ENCODE data around the gene GADD45G. TPM values are rescaled to one million over a fixed set of nuclear protein-coding genes. Genes with fewer than 3 reads are reported as not detected.

GADD45G gene
- total and polyA plus RNA-seq, 2 of the 4 experiments (the other 2 are of a cell fraction): 0.15 TPM; not detected in 1

DNA sequence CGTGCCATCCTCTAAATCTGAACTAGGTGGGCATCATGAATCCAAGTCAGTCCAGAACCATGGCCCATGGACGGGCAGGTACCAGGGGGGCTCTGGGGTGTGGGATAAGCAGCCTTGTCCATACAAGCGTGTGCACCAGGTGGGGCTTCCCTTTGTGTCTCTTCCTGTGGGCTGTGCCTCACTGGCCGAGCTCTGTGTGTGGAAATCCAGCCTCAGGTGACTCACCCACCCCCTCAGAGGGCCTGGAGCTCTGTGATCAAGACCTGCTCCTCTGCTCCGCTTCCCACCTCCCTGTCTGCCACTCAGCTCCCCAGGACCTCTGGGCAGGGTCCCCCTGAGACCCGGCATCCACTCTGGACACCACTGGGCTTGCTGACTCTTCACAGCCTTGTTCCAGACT, 33.0 kb downstream of the GADD45G start:
- DNase-seq (no peak), ATAC-seq (ENCODE audit: low read depth) (no peak)
- Histone ChIP-seq H3K36me3 (ENCODE audit: control insufficient read depth, insufficient read depth, low read length) (no peaks in the 10 kb centered on the region), H2BK15ac (ENCODE audit: low read depth, low read length) (no peak overlapping the region), H2BK20ac (ENCODE audit: low read depth, low read length) (no peak overlapping the region), H2AFZ (replicated peaks; ENCODE audit: low read length, poor library complexity) (no peak overlapping the region), H3K4me1 (ENCODE audit: control insufficient read depth, insufficient read depth, low read length) (no peaks in the 10 kb centered on the region), H2AK9ac (replicated peaks; ENCODE audit: low read depth, low read length, poor library complexity) (no peak overlapping the region), H3K4me2 (ENCODE audit: low read depth, low read length) (no peak overlapping the region), H4K8ac (ENCODE audit: low read depth in 2 of 2, low read length in 2 of 2) (no peak overlapping the region), H3K23ac (ENCODE audit: low read depth, low read length) (no peak overlapping the region), H3K79me1 (ENCODE audit: low read depth in 1 of 2, low read length in 2 of 2) (no peaks in the 10 kb centered on the region), H3K56ac (ENCODE audit: extremely low read depth, insufficient read depth, low read length) (no peak overlapping the region), H2BK120ac (ENCODE audit: low read depth, low read length) (no peak overlapping the region), H3K4me3 (ENCODE audit: insufficient read depth, low read depth, low read length) (no peak overlapping the region), H3K18ac (ENCODE audit: low read depth, low read length) (no peak overlapping the region), H4K91ac (ENCODE audit: insufficient read depth, low read depth, low read length) (no peak overlapping the region), H3K4ac (ENCODE audit: low read depth, low read length) (no peak overlapping the region), H4K20me1 (ENCODE audit: insufficient read depth, low read length) (no peaks in the 10 kb centered on the region), H2AK5ac (ENCODE audit: low read depth, low read length) (no peak overlapping the region), H4K5ac (ENCODE audit: low read depth, low read length) (no peak overlapping the region), H2BK5ac (ENCODE audit: low read depth, low read length, poor library complexity, severe bottlenecking) (no peak overlapping the region), H3K9me3 (ENCODE audit: control insufficient read depth, insufficient read depth, low read length) (no peaks in the 10 kb centered on the region), H3K9ac (ENCODE audit: low read depth, low read length) (no peak overlapping the region), H3K27ac (ENCODE audit: insufficient read depth, low read length) (no peak overlapping the region), H3K27me3 (ENCODE audit: control insufficient read depth, insufficient read depth, low read length) (peaks cover under 1% of the 10 kb centered on the region; the same call in 1 of the 2 replicates), H3K14ac (replicated peaks; ENCODE audit: low read depth, low read length) (no peak overlapping the region), H3K9me1 (ENCODE audit: insufficient read depth, low read length) (no peaks in the 10 kb centered on the region)
- CTCF ChIA-PET: no interaction called here
- POLR2A ChIA-PET (ENCODE audit: unreplicated experiment): no interaction called here
- WGBS, 2 experiments (ENCODE audit: extremely low coverage in 2 of 2, insufficient read length in 1 of 2): 53% methylated on average over 3 of the region's 6 CpGs; no CpG with 5 or more reads in 1 of the 2 experiments
- no peak for TF ChIP-seq MAFK (IDR thresholded peaks at IDR 0.05; ENCODE audit: low read depth, low read length)
- no peak for TF ChIP-seq BHLHE40 (IDR thresholded peaks at IDR 0.05; ENCODE audit: low read depth, low read length)
- TF ChIP-seq POLR2A (IDR thresholded peaks at IDR 0.05; ENCODE audit: low read depth, low read length): no peak
- TF ChIP-seq, protein P1, sequence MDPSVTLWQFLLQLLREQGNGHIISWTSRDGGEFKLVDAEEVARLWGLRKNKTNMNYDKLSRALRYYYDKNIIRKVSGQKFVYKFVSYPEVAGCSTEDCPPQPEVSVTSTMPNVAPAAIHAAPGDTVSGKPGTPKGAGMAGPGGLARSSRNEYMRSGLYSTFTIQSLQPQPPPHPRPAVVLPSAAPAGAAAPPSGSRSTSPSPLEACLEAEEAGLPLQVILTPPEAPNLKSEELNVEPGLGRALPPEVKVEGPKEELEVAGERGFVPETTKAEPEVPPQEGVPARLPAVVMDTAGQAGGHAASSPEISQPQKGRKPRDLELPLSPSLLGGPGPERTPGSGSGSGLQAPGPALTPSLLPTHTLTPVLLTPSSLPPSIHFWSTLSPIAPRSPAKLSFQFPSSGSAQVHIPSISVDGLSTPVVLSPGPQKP (IDR thresholded peaks at IDR 0.05; ENCODE audit: borderline replicate concordance, low read depth, low read length): no peak
- TF ChIP-seq, protein P2, sequence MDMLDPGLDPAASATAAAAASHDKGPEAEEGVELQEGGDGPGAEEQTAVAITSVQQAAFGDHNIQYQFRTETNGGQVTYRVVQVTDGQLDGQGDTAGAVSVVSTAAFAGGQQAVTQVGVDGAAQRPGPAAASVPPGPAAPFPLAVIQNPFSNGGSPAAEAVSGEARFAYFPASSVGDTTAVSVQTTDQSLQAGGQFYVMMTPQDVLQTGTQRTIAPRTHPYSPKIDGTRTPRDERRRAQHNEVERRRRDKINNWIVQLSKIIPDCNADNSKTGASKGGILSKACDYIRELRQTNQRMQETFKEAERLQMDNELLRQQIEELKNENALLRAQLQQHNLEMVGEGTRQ (IDR thresholded peaks at IDR 0.05; ENCODE audit: low read depth, low read length): no peak
- TF ChIP-seq CHD1 (IDR thresholded peaks at IDR 0.05; ENCODE audit: low read depth, low read length): no peak
- in situ Hi-C loops (cut with MboI; ENCODE audit: low sequenced_read_pairs) (no loop called here), dilution Hi-C loops (cut with HindIII; ENCODE audit: low sequenced_read_pairs, unreplicated experiment) (no loop called here), intact Hi-C loops (cut with micrococcal nuclease) (no loop called here)
- BruUV-seq (replicated peaks): no TSS peak
